Skin of body (tissue), 2 donors: ENCODE results near the gene DENND4C. TPM values are rescaled to one million over a fixed set of nuclear protein-coding genes. Genes with fewer than 3 reads are reported as not detected.
"Not testable (repeated sequence)": the region's sequence is repeated elsewhere in the genome, so short reads cannot be mapped to it uniquely, and the experiment has no call there.

Experiments
- DNase-seq: peaks from one replicate; lab custom pipeline; 2025; lab: John Stamatoyannopoulos, UW
- total RNA-seq: library from RNA; depleted of rRNA; stranded (reverse); fragments of >200 nt; gene quantifications from one replicate; pipeline ENCODE4 v1.2.3, GENCODE V29; 2014

The DENND4C gene
- total RNA-seq, 1 donor from 2014 or later, result 116 TPM

DNA sequence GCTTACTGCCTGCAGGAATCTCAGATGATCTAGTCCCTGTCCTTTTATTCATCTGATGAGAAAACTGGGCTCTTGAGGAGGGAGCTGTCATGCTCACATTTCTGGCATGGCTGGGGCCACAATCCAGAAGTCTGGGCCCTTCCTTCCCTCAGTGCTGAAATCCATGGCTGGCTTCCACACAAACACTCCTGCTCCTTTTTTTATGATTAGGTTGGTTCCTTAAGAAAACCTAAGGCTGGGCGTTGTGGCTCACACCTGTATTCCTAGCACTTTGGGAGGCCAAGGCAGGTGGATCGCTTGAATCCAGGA is 179.7 kb downstream of the DENND4C start:
- no peak for DNase-seq

DNA sequence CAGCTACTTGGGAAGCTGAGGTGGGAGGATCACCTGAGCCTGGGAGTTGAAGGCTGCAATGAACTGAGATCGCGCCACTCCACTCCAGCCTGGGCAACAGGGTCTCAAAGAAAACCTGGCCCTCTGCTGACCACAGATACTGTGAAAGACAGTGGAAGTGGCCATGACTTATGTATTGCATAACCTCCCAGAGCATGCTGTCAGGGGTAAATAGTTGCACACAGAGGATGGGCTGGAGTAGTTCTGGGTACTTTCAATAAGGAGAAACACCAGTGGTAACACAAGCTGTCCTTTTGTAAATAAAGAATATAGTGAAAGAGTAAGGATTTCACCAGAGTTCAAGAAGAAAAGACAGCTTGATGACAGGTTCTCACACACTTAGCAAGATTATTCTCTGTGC is 180.1 kb downstream of the DENND4C start:
- no peak for DNase-seq

DNA sequence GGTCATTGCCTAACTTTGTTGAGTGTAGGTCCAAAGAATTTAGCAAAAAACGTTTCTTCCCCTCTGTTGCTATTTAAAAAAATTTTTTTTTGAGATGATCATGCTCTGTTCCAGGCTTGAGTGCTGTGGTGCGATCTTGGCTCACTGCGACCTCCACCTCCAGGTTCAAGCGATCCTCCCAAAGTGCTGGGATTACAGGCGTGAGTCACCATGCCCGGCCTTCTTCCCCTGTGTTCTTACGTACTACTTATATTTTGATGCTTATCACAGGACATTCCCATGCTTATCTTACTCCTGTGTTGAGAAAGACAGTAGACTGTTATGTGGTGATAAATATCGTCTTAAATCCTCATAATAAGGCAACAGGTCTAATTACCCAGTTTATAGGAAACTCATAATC is 180.8 kb downstream of the DENND4C start:
- DNase-seq, result no peak

DNA sequence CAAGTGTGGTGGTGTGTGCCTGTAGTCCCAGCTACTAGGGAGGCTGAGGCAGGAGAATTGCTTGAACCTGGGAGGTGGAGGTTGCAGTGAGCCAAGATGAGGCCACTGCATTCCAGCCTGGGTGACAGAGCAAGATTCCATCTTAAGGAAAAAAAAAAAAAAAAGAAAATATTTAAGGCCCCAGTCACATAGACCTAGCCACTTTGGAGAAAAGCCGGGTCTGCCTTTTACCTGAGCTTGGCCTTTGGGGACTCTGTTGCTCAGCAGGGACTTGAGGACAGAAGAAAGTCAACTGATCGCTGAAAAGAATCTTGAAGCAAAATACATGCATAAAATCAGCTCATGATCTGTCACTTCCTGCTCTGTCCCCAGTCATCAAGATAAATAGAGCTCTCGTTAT is 183.0 kb downstream of the DENND4C start:
- DNase-seq, result not testable (repeated sequence)

DNA sequence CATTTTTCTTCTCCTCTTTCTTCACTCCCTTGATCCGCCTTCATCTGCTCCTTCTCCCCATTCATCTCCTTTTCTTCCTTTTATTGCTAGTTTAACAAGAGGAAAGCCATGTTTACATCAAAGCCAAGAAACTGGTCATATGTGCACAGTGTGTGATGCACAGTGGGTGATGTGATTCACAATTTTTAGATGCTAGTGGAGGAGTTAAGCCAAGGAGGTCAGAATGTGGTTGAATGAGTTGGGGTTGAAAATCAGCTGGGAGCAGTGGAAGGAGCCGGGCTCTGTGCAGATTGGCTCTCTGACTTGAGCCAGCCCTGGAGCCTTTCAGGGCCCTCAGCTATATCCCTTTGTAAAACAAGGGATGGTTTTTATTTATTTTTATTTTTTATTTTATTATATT is 185.7 kb downstream of the DENND4C start:
- DNase-seq, result no peak

DNA sequence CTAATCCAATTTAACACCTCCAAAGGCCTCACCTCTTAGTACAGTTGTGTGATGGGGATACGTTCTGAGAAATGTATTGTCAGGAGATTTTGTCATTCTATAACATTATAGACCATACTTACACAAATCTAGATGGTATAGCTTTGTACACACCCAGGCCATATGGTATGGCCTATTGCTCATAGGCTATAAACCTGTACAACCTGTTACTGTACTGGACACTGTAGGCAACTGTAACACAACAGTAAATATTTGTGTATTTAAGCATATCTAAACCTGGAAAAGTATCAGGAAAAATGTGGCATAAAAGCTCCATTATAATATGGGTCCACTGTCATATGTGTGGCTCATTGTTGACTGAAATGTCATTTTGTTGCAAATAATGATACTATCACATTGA is 190.4 kb downstream of the DENND4C start:
- no peak for DNase-seq

Other genes starting within 250 kb of the DENND4C start
- 0.10 TPM for gene SAXO1, start 197.5 kb upstream of the DENND4C start, total RNA-seq
- 41.0 TPM for gene RRAGA, start 181.3 kb upstream of the DENND4C start, total RNA-seq
- 11.8 TPM for gene HAUS6, start 127.8 kb upstream of the DENND4C start, total RNA-seq
- gene PLIN2, start 103.2 kb upstream of the DENND4C start, total RNA-seq, result 162 TPM
- 1,981 TPM for gene RPS6, start 149.5 kb downstream of the DENND4C start, total RNA-seq
- 3.8 TPM for gene ACER2, start 178.3 kb downstream of the DENND4C start, total RNA-seq